NCI-H2227 (cell line): ENCODE measurements around the gene DEUP1.
A peak's percentile ranks its signal among the peaks of the same experiment; 100 is the strongest.

Experiments
- DNase-seq: peaks from one replicate; lab custom pipeline; 2025; ENCODE audit not compliant: unreplicated experiment; lab: John Stamatoyannopoulos, UW

The DEUP1 gene

GRCh38 chr11:93477684-93478234 lies 147.2 kb downstream of the DEUP1 start:
- no peak for DNase-seq

DNA sequence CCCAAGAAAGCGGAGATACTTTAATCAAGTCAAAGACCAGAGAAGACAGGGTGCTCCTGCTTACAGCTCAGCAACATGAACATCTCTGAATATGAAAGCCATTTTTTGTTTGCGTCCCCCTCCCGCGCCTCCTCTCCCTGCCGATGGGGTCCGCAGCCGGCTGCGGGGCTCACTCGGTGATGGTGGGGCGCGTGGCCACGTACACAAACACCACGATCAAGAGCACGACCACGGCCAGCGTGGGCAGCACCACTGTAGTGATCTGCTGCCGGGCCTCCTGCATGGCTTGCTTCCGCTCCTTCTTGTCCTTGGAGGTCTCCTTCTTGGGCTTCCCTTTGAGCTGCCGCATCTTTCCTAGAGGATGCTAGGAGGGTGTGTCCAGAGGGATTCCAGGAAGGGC lies 148.3 kb downstream of the DEUP1 start:
- DNase-seq = no peak

DNA sequence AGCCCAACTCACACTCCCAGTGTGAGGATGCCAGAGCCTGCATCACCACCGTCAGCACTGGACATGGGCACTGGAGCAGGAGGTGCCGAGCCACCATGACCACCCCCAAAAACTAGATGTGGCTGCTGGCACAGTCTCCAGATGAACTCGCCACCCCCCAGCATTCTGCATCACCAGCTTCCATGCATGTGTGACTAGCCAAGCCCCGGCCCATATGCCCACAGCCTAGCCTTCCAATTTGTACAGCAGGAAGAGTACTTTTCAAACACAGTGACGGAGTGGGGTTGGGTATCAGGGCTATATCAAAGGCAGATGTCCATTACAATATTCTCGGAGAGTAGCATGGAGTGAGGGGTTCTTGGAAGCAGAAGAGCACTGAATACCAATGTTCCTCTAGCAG lies 149.7 kb downstream of the DEUP1 start:
- DNase-seq = no peak

- DNase-seq = no peak
These were observed 150.2 kb downstream of the DEUP1 start for GRCh38 chr11:93480756-93481155.

DNA sequence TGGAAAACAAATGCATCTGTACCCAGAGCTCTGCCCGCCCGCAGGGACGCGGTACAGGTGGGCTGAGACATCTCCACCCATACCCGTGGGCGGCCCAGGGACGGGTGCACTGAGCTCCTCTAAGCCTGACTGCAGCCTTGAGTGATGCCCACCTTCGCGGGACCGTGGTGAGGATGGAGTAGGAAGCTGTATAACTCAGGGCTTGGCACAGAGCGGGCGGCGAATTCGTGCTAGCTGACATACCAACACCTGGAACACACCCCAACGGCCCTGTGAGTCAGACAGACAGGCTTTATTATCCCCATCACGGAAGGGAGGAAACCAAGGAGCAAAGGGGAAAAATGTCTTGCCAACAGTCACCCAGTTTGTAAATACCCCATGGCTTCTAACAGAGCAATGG lies 150.7 kb downstream of the DEUP1 start:
- DNase-seq = no peak

- DNase-seq = no peak
These were observed 151.2 kb downstream of the DEUP1 start for GRCh38 chr11:93481696-93482095.

- no peak for DNase-seq
These were observed 152.0 kb downstream of the DEUP1 start for GRCh38 chr11:93482556-93482955.

GRCh38 chr11:93484716-93485115 lies 154.2 kb downstream of the DEUP1 start:
- DNase-seq = no peak

DNA sequence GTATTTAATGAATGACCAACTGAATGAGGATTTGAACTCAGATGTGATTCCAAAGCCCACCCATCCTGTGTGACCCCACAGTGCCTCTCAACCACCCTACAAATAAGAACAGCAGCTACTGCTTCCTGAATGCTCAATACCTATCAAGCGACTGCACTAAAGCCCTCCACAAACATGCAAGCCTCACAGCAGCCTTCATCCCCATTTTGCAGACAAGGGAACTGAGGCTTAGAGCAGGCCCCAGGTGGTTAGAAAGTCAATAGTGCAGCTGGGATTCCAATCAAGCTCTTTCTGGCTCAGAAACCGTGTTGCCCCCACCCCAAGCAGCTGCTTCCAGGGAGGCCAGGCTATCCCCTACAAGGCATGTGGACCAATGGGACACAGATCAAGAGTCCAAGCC lies 155.4 kb downstream of the DEUP1 start:
- no peak for DNase-seq

- DNase-seq = peak; percentile 23
These were observed 156.5 kb downstream of the DEUP1 start for GRCh38 chr11:93487032-93487483.
